Peyer's patch (tissue), 4 donors: ENCODE measurements around the gene DNAJA4.

Experiments
- POLR2A ChIP-seq, 2 donors: fragments of 450-650 bp; IDR thresholded peaks; one replicate each; pipeline ENCODE4 v1.5.1; 2017; ENCODE audit warnings: antibody characterized with exemption in 2 of 2, mild to moderate bottlenecking in 2 of 2, moderate library complexity in 2 of 2
- TF ChIP-seq, protein P1 (sequence below), 6 experiments: fragments of 450-650 bp in 4 of 6; fragments of 200-600 bp in 2 of 6; sonication (generic) in 1 of 6; IDR thresholded peaks; one replicate each; pipeline ENCODE4 v1.5.1; 2017 to 2019; ENCODE audit warnings: antibody characterized with exemption in 6 of 6, mild to moderate bottlenecking in 3 of 6, moderate library complexity in 1 of 6

DNA sequence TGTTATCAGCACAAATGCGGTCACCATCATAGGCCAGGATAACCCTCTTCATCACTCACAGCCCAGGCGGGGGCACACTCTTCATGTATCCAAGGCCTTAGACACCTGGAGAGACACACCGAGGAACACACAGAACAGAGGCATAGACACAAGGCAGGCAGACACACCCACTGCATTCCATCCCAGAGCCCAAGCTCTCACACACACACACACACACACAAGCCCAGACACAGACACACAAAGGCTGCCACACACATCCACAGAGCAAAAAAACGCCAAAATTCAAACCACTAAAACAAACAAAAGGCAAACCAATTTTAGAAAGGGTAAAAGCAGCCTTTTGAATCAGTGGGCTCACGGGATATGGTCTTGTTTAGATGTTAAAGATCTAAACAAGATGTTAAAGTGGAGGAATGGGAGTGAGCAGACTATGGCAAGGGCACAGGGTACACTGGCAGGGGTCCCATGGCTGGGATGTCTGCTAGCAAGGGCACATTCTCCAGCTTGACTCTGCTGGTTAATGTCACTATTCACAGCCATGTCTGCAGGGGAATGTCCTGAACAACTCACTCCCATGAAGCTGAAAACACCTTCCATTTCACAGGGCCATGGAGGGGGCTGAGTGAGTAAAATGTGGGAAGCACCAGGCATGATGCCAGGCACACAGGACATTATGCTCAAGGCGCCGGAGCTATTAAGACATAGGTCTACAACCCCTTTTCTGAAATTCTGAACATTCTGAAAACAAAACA lies 60.9 kb downstream of the DNAJA4 start:
- TF ChIP-seq, protein P1, sequence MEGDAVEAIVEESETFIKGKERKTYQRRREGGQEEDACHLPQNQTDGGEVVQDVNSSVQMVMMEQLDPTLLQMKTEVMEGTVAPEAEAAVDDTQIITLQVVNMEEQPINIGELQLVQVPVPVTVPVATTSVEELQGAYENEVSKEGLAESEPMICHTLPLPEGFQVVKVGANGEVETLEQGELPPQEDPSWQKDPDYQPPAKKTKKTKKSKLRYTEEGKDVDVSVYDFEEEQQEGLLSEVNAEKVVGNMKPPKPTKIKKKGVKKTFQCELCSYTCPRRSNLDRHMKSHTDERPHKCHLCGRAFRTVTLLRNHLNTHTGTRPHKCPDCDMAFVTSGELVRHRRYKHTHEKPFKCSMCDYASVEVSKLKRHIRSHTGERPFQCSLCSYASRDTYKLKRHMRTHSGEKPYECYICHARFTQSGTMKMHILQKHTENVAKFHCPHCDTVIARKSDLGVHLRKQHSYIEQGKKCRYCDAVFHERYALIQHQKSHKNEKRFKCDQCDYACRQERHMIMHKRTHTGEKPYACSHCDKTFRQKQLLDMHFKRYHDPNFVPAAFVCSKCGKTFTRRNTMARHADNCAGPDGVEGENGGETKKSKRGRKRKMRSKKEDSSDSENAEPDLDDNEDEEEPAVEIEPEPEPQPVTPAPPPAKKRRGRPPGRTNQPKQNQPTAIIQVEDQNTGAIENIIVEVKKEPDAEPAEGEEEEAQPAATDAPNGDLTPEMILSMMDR (IDR thresholded peaks at IDR 0.05): no peak
- no peak for TF ChIP-seq POLR2A (IDR thresholded peaks at IDR 0.05)
